ENCODE results near the gene MPP1. TPM values are rescaled to one million over a fixed set of nuclear protein-coding genes. Genes with fewer than 3 reads are reported as not detected.

Gene MPP1
- total RNA-seq, 1 experiment from 2014 or later, result 1.3 TPM

- Mint-ChIP-seq H3K4me1 (ENCODE audit: low read depth, unreplicated experiment) (no peaks in the 10 kb centered on the region), H3K36me3 (ENCODE audit: insufficient read depth, unreplicated experiment) (no peaks in the 10 kb centered on the region), H3K9me3 (ENCODE audit: low read depth, unreplicated experiment) (no peaks in the 10 kb centered on the region), H3K27me3 (ENCODE audit: unreplicated experiment) (peaks cover 67% of the 10 kb centered on the region), H3K4me3 (ENCODE audit: low read depth, unreplicated experiment) (no peak within 1 kb of the TSS), H3K27ac (ENCODE audit: unreplicated experiment) (no peak within 1 kb of the TSS)
- no peak for DNase-seq
- intact Hi-C loops (cut with micrococcal nuclease; ENCODE audit: unreplicated experiment), result no loop called here
- CTCF ChIA-PET, result interaction anchor here (0.6 kb wide), 1 partner anchor 36 kb away, joined by 4 read pairs; no protein-coding TSS in a partner anchor
- no peak for TF ChIP-seq CTCF (IDR thresholded peaks at IDR 0.05; ENCODE audit: unreplicated experiment)
- BruUV-seq (replicated peaks), result no TSS peak
These were observed 29.3 kb upstream of the MPP1 start, which contains the start of gene SMIM9 for GRCh38 chrX:154834562-154834961. Gene SMIM9 (minus strand): TSS chrX:154834662. CDS start chrX:154830856, 3,806 bp downstream.

- intact Hi-C loops (cut with micrococcal nuclease; ENCODE audit: unreplicated experiment), result no loop called here
- BruUV-seq (replicated peaks), result no TSS peak
- Mint-ChIP-seq H3K4me3 (ENCODE audit: low read depth, unreplicated experiment) (no peak overlapping the region), H3K36me3 (ENCODE audit: insufficient read depth, unreplicated experiment) (no peaks in the 10 kb centered on the region), H3K27ac (ENCODE audit: unreplicated experiment) (no peak overlapping the region), H3K9me3 (ENCODE audit: low read depth, unreplicated experiment) (no peaks in the 10 kb centered on the region), H3K4me1 (ENCODE audit: low read depth, unreplicated experiment) (no peaks in the 10 kb centered on the region), H3K27me3 (ENCODE audit: unreplicated experiment) (peaks cover 67% of the 10 kb centered on the region)
- no peak for TF ChIP-seq CTCF (IDR thresholded peaks at IDR 0.05; ENCODE audit: unreplicated experiment)
- no peak for DNase-seq
- CTCF ChIA-PET, result no interaction called here
These were observed 28.5 kb upstream of the MPP1 start for GRCh38 chrX:154833746-154834274.

GRCh38 chrX:154829926-154830442 lies 24.7 kb upstream of the MPP1 start:
- no TSS peak for BruUV-seq (replicated peaks)
- CTCF ChIA-PET, result no interaction called here
- no peak for DNase-seq
- Mint-ChIP-seq H3K27me3 (ENCODE audit: unreplicated experiment) (peaks cover 63% of the 10 kb centered on the region), H3K4me3 (ENCODE audit: low read depth, unreplicated experiment) (no peak overlapping the region), H3K4me1 (ENCODE audit: low read depth, unreplicated experiment) (no peaks in the 10 kb centered on the region), H3K36me3 (ENCODE audit: insufficient read depth, unreplicated experiment) (no peaks in the 10 kb centered on the region), H3K9me3 (ENCODE audit: low read depth, unreplicated experiment) (no peaks in the 10 kb centered on the region), H3K27ac (ENCODE audit: unreplicated experiment) (no peak overlapping the region)
- no peak for TF ChIP-seq CTCF (IDR thresholded peaks at IDR 0.05; ENCODE audit: unreplicated experiment)
- intact Hi-C loops (cut with micrococcal nuclease; ENCODE audit: unreplicated experiment), result no loop called here

GRCh38 chrX:154829134-154829533 lies 23.8 kb upstream of the MPP1 start:
- BruUV-seq (replicated peaks), result no TSS peak
- CTCF ChIA-PET, result no interaction called here
- no peak for TF ChIP-seq CTCF (IDR thresholded peaks at IDR 0.05; ENCODE audit: unreplicated experiment)
- Mint-ChIP-seq H3K4me1 (ENCODE audit: low read depth, unreplicated experiment) (no peaks in the 10 kb centered on the region), H3K36me3 (ENCODE audit: insufficient read depth, unreplicated experiment) (no peaks in the 10 kb centered on the region), H3K27me3 (ENCODE audit: unreplicated experiment) (peaks cover 62% of the 10 kb centered on the region), H3K27ac (ENCODE audit: unreplicated experiment) (no peak overlapping the region), H3K9me3 (ENCODE audit: low read depth, unreplicated experiment) (no peaks in the 10 kb centered on the region), H3K4me3 (ENCODE audit: low read depth, unreplicated experiment) (no peak overlapping the region)
- DNase-seq, result no peak
- intact Hi-C loops (cut with micrococcal nuclease; ENCODE audit: unreplicated experiment), result no loop called here
